Measurements from ENCODE around the gene RIOK2. TPM values are rescaled to one million over a fixed set of nuclear protein-coding genes. Genes with fewer than 3 reads are reported as not detected.

Gene RIOK2
- total RNA-seq, 1 donor from 2014 or later = 15.1 TPM

DNA sequence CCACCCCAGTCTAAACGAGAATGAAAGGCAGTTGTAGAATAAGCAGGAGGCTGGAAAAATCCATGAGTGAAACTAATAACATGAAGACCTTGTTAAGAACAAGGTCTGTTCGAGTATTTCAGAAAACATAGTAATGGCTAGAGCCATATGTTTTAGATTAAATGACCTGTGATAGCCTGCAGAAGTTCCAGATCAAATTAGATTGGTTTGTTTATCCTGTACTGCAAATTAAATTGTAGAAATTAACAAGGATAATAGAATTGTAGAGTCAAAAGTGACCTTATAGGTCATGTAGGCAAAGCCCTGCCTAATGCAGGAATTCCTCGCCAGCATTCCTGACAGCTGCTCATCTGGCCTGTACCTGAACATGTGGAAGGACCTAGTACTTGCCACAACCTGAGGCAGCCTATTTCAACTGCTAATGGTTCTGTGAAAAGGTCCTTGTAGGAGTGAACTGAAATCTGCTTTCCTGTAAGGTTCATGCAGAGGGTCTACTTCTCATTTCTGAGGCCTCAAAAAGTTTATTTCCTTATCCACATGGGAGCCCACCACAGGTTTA lies 57.8 kb downstream of the RIOK2 start:
- no peak for DNase-seq (ENCODE audit: low read depth in 2 of 2)

DNA sequence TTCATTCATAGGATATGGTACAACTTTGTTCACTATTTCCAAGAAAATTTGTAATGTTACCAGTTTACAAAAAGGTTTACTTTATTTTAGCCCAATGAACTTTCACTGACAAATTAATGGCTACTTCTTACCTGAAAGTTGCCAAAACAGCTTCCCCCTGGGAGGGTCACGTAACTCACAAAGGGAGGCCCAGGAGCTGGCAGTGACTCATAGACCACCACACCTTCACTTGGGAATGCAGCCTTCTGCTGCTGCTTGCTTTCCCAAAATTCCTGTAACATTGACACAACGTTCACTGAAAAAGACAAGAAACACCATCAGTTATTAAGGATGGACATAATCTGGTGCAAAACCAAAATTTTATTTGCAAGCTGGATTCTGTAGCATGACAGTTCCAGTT lies 58.7 kb downstream of the RIOK2 start:
- no peak for DNase-seq (ENCODE audit: low read depth in 2 of 2)

DNA sequence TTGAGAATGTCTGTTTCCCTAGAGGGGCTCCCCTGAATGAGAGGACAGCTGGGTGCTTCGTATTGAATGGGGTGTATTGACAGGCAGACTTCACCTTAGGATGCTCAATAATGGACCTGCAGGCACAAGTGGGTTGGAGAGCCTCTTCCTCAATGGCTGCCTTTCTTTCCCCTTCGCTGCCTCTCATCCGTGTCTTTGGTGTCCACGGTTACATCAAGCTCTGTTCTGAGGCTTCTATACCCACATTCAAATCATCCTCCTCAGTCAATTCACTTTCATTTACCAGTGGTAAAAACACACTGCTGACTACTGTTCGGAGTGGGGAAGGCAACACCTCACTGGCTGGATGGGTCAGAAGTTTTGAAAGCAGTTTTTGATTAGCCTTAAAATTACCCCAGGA lies 61.2 kb downstream of the RIOK2 start:
- DNase-seq (ENCODE audit: low read depth in 2 of 2) = no peak

DNA sequence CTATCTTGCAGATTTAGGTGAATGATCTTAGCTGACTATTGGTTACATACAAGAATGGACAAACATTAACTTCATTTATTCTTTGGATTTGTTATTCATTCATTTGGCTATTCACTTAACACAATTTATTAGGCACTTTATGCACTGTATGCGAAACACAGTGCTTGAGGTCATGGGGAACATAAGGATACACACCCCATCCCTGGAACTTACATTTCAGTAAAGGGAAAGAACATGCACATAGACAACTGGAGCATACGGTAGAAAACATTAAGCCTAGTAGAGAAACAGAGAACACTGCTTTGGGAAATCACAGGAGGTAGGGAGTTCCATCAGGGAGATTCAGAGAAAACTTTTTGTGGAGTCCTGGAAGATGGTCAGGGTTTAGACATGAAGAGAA lies 62.9 kb downstream of the RIOK2 start:
- no peak for DNase-seq (ENCODE audit: low read depth in 2 of 2)

DNA sequence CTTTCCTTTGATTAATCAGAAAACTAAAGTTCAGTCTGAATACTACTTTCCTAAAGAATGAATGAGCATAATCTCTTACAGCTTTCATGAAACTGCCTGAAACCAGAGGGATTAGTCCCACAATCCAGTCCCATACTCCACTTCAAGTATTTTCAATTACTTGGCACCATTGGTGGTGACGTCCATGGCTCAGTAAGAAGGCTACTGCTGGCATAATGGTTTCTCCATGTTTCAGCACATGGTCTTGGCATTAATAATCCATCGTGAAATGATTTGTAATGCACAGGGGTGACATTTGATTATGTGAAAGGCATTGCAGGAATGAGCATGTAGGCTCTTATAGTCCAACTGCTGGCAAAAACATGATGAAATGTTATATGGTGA lies 64.0 kb downstream of the RIOK2 start:
- no peak for DNase-seq (ENCODE audit: low read depth in 2 of 2)

GRCh38 chr5:97118261-97119006 lies 64.6 kb downstream of the RIOK2 start:
- no peak for DNase-seq (ENCODE audit: low read depth in 2 of 2)

DNA sequence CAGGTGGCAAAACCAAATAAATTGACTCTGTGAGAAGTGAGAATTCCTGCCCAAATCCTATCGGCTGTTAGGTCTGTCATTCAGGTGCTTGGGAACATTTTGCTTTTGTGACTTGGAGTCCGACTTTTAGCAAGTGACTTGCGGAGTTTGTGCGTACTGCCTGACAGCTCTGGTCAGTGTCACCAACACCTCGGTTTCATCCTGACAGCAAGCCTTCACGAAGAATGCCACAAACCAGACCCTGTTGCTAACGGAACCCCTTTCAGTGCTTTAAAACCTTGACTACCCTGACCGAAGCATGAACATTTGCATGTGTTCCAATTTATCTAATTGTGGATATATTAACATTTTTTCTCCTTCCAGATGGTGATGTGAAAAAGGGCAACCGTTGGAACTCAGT lies 67.1 kb downstream of the RIOK2 start:
- DNase-seq (ENCODE audit: low read depth in 2 of 2) = no peak

GRCh38 chr5:97112230-97112629 lies 70.8 kb downstream of the RIOK2 start:
- DNase-seq (ENCODE audit: low read depth in 2 of 2) = no peak

GRCh38 chr5:97111616-97112015 lies 71.4 kb downstream of the RIOK2 start:
- no peak for DNase-seq (ENCODE audit: low read depth in 2 of 2)

- no peak for DNase-seq (ENCODE audit: low read depth in 2 of 2)
Observed at GRCh38 chr5:97111004-97111403, 72.0 kb downstream of the RIOK2 start.

Other genes starting within 250 kb of the RIOK2 start
- 24.0 and 26.6 TPM in 2 replicates for gene LNPEP, start 247.2 kb downstream of the RIOK2 start, total RNA-seq
- gene LIX1, start 40.6 kb downstream of the RIOK2 start, total RNA-seq = not detected in 2 replicates